HT1080 (cell line): ENCODE data around the gene CA10. TPM values are rescaled to one million over a fixed set of nuclear protein-coding genes. Genes with fewer than 3 reads are reported as not detected.

Source experiments
- DNase-seq: peaks from one replicate; pipeline ENCODE4 v3.0.0-alpha.2; 2015; ENCODE audit warnings: low read depth
- total RNA-seq: library from RNA; depleted of rRNA; stranded (reverse); fragments of >200 nt; shearing (Covaris generic); gene quantifications from 2 replicates; pipeline ENCODE4 v1.2.3, GENCODE V29; 2014

Gene CA10
- total RNA-seq, 1 experiment from 2014 or later: not detected

DNA sequence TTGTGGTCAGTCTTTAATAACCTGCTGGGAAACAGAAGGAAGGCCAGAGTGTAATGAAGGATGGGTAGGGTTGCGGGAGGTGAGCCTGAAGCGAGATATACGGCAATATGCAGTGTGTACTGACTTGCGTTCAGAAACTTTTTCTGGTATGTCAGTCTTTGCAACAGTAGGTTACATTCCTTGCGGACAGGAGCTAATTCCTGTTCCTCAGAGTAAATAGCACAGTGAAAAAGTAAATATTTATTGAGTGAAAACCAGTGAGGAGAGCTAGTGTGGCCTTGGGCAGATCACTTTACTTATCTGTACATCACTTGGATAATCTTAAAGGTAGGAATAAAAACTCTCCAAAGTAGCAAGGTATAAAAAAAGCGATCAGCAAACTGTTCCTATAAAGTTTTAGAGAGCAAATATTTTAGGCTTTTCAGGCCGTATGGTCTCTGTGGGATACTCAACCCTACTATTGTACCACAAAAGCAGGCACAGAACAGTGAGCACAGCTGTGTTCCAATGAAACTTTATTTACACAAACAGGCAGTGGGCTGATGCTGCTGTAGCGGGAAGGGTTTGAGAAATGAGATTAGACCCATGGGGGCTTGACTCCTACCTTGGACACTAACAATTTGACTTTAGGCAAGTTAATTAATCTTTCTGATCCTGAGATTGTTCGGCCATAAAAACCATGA, 550.1 kb downstream of the CA10 start:
- DNase-seq: no peak

DNA sequence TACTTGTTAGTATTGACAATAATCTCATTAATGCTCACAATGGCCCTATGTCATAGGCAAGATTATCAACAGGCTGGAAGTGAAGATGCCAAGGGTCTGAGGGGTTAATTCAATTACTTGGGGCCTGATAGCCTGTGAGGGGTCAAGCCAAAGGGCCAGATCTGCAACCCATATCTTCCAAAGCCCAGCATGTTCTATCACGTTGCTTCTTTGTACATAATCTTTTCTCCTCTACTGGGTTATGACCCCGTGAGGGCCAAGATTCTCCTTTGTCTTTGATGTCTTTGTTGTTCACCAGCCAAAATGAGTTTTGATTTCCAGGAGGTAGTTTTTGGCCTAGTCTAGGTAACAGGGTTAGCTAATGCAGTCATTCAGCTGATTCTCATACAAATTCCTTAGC, 551.0 kb downstream of the CA10 start:
- no peak for DNase-seq

DNA sequence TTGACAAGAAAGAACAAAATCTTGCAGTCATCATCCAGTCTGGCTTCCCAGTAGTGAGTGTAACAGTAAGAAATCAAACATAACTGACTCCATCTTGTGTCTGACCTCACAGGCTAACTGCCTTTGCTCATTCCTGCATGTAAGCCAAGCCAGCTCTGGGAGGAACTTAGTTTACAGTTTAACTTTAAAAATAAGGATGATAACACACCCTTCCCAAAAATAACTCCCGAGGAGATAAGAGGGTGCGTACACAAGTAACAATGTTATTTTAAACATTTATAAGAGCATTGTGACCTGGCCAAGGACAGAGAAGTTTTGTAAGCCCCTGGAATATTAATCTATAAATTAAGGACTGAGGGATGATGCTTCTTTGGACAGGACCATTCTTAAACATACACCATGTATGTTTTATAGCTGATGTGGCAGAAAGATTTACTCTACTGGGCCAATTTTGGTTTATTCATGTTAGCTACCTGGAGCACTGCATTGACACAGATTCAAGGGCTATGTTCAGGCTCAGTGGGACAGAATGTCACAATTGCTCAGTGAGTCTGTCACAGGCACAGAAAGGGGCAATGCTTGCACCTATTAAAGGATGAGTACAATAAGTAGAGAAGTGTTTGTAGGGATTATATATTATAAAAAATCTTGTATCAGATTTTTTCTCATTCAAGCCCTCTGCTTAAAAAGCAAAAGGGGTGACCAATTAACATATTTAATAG, 554.1 kb downstream of the CA10 start:
- no peak for DNase-seq

DNA sequence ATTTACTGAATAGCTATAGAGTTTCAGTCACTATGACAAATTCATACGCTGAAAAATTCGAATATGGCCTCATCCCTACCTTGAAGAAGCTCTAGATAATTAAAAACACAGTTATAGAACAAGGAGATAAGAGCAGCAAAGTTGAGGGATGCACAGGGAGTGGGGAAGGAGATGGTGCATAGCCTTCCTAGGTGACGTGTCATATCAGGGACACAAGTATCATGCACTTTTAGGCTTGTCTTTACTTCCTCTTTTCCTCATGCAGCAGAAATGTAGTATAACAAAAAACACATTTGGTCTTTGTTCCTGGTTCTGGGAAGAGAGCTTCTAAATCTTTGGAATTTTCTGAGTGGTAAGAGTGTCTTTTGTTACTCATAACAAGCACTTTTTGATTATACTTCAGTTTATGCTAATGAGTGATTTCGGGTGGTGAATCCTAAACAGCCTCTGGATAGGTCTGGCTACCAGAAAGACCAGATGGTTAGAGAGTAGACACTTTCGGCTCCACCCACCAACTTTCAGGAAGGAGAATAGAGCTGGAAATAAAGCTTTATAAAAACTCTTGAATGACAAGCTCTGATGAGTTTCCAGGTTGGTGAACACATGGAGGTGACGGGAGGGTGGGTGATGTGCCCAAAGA, 556.8 kb downstream of the CA10 start:
- no peak for DNase-seq

DNA sequence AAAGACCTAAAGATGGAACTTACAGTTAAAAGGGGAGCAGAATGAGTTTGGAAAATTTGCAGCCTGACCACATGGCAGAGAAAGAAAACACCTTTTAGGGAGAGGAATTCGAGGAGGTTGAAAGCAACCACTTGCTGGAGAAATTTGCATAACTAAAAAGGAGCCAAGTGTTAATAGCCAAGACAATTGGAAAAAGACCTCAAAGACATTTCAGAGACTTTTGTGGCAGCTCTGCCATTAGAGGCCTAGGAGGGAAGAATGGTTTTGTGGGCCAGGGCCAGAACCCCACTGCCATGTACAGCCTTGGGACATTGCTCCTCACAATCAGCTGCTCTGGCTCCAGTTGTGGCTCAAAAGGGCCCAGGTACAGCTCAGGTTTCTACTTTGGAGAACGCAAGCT, 559.7 kb downstream of the CA10 start:
- DNase-seq: no peak

DNA sequence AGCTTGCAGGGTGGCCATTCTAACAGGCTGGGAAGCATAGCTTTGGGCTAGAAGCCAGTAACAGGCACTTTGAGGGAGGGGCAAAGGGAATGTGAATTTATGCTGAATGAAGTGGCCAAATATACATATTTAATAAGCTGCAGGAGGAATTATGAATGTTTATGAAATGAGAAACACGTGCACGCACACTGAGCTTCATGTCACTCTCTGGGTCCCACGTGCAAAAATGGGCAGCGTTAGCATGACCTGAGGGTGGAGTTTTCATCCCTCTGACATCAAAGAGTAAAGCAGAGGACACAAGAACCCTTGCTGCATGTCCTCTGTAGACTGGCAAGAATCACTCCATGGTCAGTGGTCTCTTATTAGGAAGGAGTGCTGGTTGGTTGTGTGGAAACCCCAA, 561.2 kb downstream of the CA10 start:
- DNase-seq: no peak

DNA sequence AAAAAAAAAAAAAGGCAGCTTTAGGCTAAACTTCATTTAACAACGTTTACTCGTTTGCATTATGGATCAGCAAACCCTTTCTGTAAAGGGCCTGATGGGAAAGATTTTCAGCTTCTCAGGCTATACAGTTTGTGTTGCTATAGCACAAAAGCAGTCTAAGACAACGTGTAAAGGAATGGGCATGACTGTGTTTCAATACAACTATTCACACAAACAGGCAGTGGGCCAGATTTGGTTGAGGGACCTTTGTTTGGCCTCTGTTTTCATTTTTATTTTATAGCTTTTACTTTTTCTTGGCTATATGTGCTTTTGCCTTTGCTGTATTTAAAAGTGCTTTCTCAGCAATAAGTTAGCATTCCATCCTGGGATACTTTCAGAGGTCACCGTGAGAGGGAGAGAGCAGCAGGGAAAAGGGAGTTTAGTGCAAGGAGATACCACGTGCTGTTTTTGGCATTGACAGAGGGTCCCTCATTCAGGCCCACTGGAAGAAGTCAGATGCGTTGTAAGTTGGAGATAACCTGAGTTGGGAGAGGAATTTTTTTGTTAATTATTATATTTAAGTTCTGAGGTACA, 562.6 kb downstream of the CA10 start:
- DNase-seq: no peak

DNA sequence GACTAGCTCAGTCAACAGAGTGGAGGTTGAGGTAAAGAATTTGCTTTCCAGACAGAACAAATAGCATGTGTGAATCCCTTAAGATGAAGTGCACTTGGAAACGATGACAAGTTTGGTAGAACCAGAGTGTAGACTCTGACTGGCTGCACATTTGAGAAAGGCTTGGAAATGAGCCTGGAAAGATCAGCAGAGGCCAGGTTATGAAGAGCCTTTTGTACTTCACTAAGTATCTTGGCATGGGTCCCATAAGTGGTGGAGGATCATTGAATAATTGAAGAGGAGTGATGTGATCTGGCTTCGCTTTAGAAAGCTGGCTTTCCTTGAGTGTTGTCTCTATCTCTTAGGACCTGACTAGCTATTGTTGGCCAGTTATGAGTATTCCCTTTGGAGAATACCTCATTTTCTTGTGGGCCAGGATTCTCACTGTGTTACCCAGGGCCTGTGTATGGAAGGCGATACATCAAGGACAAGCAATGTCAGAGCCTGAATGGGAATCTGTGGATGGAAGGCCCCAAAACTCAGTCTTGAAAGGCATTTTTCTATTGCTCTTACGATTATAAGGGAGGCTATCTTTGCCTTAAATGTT, 568.4 kb downstream of the CA10 start:
- no peak for DNase-seq

DNA sequence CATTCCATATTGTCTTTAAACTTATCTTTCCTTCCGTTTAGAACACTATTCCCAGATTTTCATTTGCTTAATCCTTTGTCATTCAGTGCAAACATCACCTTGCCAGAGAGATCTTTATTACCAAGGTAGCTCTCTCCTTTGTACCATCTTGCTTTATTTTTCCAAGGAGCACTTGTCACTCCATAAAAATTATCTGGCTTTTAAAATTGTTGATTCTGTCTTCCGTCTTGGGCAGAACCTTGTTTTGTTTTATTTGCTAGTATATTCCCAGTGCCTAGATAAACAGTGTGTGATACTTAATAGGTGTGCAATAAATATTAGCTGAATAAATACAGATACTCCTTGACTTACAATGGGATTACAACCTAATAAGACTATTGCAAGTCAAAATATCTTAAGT, 570.5 kb downstream of the CA10 start:
- DNase-seq: no peak

DNA sequence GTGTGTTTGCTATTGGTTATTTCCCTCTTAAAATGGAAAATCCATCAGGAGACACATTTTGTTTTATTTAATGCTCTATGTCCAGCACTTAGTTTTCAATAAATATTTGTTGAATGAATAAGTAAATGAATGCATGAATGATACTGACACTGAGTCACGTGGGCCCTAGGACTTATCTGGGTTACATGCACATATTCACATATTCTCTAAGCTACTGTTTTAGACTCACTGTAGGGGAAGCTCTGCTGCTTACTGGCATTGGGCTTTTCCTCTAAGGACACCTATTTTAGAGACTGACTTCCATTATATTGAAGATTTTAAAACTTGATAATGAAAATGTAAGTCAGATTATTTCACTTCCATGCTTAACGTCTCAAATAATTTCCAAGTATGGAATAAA, 571.0 kb downstream of the CA10 start:
- DNase-seq: no peak

DNA sequence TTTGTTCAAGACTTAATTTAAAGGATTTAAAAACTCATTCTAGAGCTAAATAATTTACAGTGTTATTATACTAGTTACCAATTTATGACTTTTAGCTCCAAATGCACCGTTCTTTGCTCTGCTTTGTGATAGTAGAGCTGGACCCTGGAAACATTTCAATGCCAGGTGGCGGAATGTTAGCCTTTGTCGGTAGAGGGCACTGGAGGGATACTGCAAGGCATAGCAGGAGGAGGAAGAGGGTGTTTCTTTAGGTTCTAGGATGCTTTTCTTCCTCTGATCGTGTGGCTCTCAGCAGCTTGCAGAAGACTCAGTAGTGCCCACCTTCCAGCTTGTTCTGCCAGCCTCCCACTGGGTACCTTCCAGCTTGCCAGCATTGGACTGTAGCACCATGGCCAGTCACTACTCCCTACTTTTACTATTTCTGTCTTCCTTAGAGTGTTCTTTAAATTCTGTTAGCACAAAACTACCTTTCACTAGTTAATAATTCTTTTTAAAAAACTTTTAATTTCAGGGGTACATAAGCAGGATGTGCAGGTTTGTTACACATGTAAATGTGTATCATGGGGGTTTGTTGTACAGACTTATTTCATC, 572.9 kb downstream of the CA10 start:
- DNase-seq: no peak

DNA sequence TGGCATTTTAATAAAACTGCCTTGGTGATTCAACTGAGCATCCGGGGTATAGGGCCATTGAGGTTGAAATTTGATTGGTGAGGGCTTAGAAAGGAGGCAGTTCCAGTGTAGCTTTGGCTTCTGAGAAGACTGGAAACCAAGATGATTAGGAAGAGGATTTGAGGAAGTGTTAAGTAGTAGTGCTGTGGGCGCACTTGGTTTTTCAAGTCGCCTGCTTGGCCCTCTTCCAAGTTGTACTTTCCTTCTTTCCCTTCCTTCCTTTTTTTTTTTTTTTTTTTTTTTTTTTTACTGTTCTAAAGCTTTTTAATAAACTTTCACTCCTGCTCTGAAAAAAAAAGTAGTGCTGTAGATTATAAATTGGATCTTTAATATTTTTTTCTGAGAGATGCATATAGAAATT, 577.6 kb downstream of the CA10 start:
- no peak for DNase-seq
